BE2C (cell line): Measurements from ENCODE around the gene CDH4.

Experiments
- DNase-seq: peaks from one replicate; pipeline ENCODE4 v3.0.0-alpha.2; 2020
- H3K27me3 ChIP-seq: fragments of 250-450 bp; sonication (Bioruptor Pico); 2 replicates; pipeline ENCODE4 v1.5.1; 2020; ENCODE audit warnings: mild to moderate bottlenecking
- H3K36me3 ChIP-seq: fragments of 250-450 bp; sonication (Bioruptor Pico); 2 replicates; pipeline ENCODE4 v1.5.1; 2020; ENCODE audit warnings: mild to moderate bottlenecking
- H3K4me1 ChIP-seq: fragments of 250-450 bp; sonication (Bioruptor Pico); 2 replicates; pipeline ENCODE4 v1.5.1; 2020
- H3K4me3 ChIP-seq: 2 replicates; pipeline ENCODE4 v1.5.1; 2011; ENCODE audit warnings: low read depth, low read length
- H3K9me3 ChIP-seq: fragments of 250-450 bp; sonication (Bioruptor Pico); 2 replicates; pipeline ENCODE4 v1.5.1; 2020
- CTCF ChIP-seq: IDR thresholded peaks from 2 replicates; pipeline ENCODE4 v1.5.1; 2012; ENCODE audit warnings: mild to moderate bottlenecking, low read depth, low read length

Gene CDH4

DNA sequence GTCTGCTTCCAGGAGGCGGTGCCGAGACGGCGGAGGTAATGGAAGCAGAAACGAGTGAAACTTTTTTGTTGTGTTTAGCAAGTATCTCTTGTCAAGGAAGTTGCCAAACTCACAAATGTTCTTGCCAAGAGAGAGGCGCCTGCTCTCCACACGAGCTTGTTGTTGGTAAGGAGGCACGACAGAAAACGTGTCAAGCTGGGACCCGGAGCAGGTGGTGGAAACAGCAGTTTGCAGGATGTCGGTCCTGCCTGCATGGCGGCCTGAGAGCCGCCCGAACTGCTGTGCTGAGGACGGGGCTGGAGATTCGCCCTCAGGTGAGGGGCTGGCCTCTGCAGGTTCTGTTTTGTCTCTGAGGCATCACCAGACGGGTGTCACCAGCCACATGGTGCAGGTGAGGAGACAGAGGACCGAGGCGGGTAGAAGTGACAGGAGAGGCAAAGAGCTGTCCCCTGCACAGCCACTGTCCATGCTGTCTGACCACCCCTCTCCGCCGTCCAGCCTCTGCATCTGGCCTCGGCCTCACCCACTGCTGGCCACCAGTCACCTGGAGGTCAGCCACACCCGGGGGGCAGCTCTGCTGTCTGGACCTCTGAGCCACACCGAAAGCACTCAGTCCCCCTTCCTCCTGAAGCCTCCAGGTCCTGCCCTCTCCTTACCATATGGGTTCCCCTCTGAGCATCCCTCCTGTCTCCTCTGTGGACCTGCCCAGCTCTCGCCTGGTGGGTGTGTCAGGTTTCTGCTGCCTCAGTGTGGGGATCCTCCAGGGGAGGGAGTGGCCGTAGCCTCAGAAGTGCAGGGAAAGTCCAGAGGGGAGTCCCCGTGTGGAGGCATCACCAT lies 552.1 kb downstream of the CDH4 start:
- peaks cover 66% of the 10 kb centered on the region for H3K27me3 ChIP-seq
- no peak for DNase-seq
- H3K4me1 ChIP-seq, result no peaks in the 10 kb centered on the region
- TF ChIP-seq CTCF, result no peak
- no peak overlapping the region for H3K4me3 ChIP-seq
- H3K36me3 ChIP-seq, result no peaks in the 10 kb centered on the region
- no peaks in the 10 kb centered on the region; the same call in 1 of the 2 replicates for H3K9me3 ChIP-seq

DNA sequence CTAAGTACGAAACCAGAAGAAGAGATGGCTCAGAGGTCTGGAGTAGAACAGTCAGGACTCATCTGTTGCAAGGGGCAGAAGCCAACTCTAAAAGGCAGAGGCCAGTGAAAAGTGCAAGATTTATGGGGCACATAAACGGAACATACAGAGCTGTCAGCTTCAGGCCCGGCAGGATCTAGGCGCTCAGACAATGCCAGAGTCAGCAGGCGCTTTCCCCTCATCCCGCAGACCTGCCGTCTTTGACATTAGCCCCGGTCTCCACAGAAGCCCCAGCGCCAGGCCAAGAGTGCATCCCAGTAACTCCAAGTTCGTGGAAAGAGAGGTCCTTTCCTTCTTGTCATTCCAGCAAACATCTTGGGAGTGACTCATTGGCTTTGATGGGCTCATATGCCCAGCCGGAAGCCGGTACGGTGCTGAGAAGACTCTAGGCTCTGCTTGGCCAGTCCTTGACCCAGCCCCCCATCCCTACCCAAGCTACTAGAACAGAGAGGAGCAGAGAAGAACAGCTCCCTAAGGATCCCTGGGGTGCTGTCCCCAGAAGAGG lies 552.8 kb downstream of the CDH4 start:
- TF ChIP-seq CTCF, result no peak

DNA sequence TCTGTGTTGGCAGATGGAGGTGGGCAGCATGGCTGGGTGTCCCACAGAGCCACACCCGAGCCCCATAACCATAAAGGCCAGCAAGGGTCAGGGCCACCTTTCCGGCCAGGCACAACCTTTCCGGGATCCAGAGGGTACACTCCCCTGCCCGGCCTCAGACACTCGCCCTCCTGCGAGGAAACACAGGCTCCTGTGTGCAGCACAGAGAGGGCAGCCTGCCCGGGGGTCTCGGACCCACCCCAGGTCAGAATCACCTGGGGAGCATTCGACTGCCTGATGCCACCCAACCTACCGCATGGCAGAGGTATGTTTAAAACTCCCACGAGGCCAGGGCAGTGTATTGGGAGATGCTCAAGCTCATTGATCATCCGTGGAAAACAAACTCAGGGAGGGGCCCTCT lies 553.3 kb downstream of the CDH4 start:
- Histone ChIP-seq H3K4me3 (no peak overlapping the region), H3K9me3 (no peaks in the 10 kb centered on the region; the same call in 1 of the 2 replicates), H3K27me3 (peaks cover 70% of the 10 kb centered on the region), H3K36me3 (no peaks in the 10 kb centered on the region), H3K4me1 (no peaks in the 10 kb centered on the region)
- TF ChIP-seq CTCF, result no peak
- no peak for DNase-seq

More for the DNA sequence above, 552.8 kb downstream of the CDH4 start:
- Histone ChIP-seq H3K9me3 (no peaks in the 10 kb centered on the region; the same call in 1 of the 2 replicates), H3K27me3 (peaks cover 70% of the 10 kb centered on the region), H3K4me1 (no peaks in the 10 kb centered on the region), H3K36me3 (no peaks in the 10 kb centered on the region), H3K4me3 (no peak overlapping the region)
- no peak for DNase-seq

DNA sequence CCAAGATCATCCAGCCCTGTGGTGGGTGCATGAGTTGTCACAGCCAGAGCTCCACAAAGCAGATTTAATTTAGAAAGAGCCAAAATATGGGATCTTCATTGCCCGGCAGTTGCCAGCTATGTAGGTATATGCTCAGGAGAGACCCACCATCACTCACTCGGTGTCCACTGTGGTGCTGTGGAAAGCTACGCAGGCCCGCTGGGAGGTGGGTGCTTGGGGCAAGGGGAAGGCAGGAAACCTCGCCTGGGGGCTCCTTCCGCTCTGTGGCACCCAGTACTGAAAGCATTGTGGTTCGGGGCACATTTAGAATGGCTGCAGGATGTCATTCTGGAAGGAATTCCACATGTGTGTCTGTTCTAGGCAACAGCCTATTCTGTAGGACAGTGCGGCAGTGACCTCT lies 553.7 kb downstream of the CDH4 start:
- DNase-seq, result no peak
- no peak for TF ChIP-seq CTCF
- Histone ChIP-seq H3K4me1 (no peaks in the 10 kb centered on the region), H3K4me3 (no peak overlapping the region), H3K27me3 (peaks cover 70% of the 10 kb centered on the region), H3K9me3 (no peaks in the 10 kb centered on the region; the same call in 1 of the 2 replicates), H3K36me3 (no peaks in the 10 kb centered on the region)

DNA sequence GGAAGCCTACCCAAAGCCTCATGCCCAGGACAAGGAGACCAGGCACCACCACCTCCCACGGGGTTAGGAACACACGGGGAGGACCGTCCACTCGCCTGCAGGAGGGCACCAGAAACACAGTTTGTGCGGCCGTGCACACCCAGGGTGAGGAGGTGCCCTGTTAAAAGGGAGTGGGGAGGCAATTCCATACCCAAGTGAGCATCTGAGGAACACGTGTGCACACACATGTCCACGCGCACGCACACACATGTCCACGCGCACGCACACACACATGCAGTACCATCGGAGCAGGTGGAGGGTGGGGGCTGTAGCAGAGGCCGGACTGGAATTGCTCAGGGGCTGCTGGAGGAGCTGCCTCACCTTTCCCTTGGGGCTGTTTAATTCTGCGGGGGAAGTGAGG lies 554.3 kb downstream of the CDH4 start:
- Histone ChIP-seq H3K27me3 (peaks cover 68% of the 10 kb centered on the region), H3K4me1 (no peaks in the 10 kb centered on the region), H3K36me3 (no peaks in the 10 kb centered on the region), H3K9me3 (no peaks in the 10 kb centered on the region; the same call in 1 of the 2 replicates), H3K4me3 (no peak overlapping the region)
- DNase-seq, result no peak
- TF ChIP-seq CTCF, result no peak

- Histone ChIP-seq H3K27me3 (peaks cover 61% of the 10 kb centered on the region), H3K4me3 (no peak overlapping the region), H3K36me3 (no peaks in the 10 kb centered on the region), H3K4me1 (no peaks in the 10 kb centered on the region), H3K9me3 (no peaks in the 10 kb centered on the region; the same call in 1 of the 2 replicates)
- no peak for TF ChIP-seq CTCF
- DNase-seq, result no peak
Observed at GRCh38 chr20:61806995-61807394, 554.9 kb downstream of the CDH4 start.
